GM12878 (cell line): ENCODE results near the gene ADCY9. TPM values are rescaled to one million over a fixed set of nuclear protein-coding genes. Genes with fewer than 3 reads are reported as not detected.

Source experiments
- ATAC-seq: fragments of 200-7000 bp; cut with Tn5 transposase; 3 replicates; pipeline ENCODE4 v1.9.1; 2020; ENCODE audit warnings: mild to moderate bottlenecking, moderate library complexity
- BruUV-seq: library from RNA; stranded (reverse); fragments of 400-500 nt; replicated peaks from 2 replicates; lab custom pipeline; 2021; lab: Mats Ljungman, UMichigan
- CTCF ChIA-PET: fragments of 300-600 bp; sonication (Branson Sonifier 250); formaldehyde crosslinking; extraction: SDS; loops from one replicate; lab custom pipeline; 2021; ENCODE audit warnings: inconsistent platforms; lab: Yijun Ruan, JAX
- POLR2A ChIA-PET: fragments of 350-600 bp; formaldehyde crosslinking; extraction: SDS; loops from one replicate; lab custom pipeline; 2021; ENCODE audit warnings: inconsistent platforms; lab: Charles Lee
- RAD21 ChIA-PET: fragments of 300-600 bp; sonication (Branson Sonifier 250); formaldehyde crosslinking; loops from one replicate; lab custom pipeline; 2023; ENCODE audit warnings: antibody characterized with exemption; ENCODE audit not compliant: unreplicated experiment; lab: Charles Lee
- SMC1A ChIA-PET: fragments of 300-600 bp; sonication (Branson Sonifier 250); formaldehyde crosslinking; loops from one replicate; lab custom pipeline; 2023; ENCODE audit not compliant: unreplicated experiment, uncharacterized antibody; lab: Charles Lee
- DNase-seq: peaks from one replicate; pipeline ENCODE4 v3.0.0-alpha.2; 2011; ENCODE audit warnings: low read depth, low spot score
- FAIRE-seq: peaks from 3 replicates; lab custom pipeline; 2011; peaks lifted over from hg19 to GRCh38; lab: Jason Lieb, UNC
- H2AFZ ChIP-seq: 2 replicates; pipeline ENCODE4 v1.6.0; 2011; ENCODE audit warnings: low read depth, low read length, control low read depth; ENCODE audit not compliant: control insufficient read depth
- H3K27ac ChIP-seq: 2 replicates; pipeline ENCODE4 v1.5.1; 2011; ENCODE audit warnings: control low read depth; ENCODE audit not compliant: control insufficient read depth, insufficient read depth
- H3K27me3 ChIP-seq, 2 experiments: replicated peaks in 1 of 2; 2 replicates each; pipeline versions ENCODE4 v1.6.0 to v1.6.1; 2011; ENCODE audit warnings: low read length in 1 of 2; ENCODE audit not compliant: control insufficient read depth in 2 of 2, insufficient read depth in 2 of 2
- H3K36me3 ChIP-seq, 2 experiments: 2 replicates each; pipeline ENCODE4 v1.5.1; 2011; ENCODE audit warnings: low read length in 1 of 2; ENCODE audit not compliant: control insufficient read depth in 2 of 2, insufficient read depth in 2 of 2
- H3K4me1 ChIP-seq: 2 replicates; pipeline ENCODE4 v1.6.1; 2011; ENCODE audit warnings: mild to moderate bottlenecking, low read length, moderate library complexity, mixed read lengths; ENCODE audit not compliant: control insufficient read depth, insufficient read depth
- H3K4me2 ChIP-seq: 2 replicates; pipeline ENCODE4 v1.6.0; 2011; ENCODE audit warnings: control low read depth; ENCODE audit not compliant: control insufficient read depth, insufficient read depth
- H3K4me3 ChIP-seq: fragments of 200-600 bp; sonication (generic); 2 replicates; pipeline ENCODE4 v1.5.1; 2016
- H3K79me2 ChIP-seq: 2 replicates; pipeline ENCODE4 v1.6.0; 2011; ENCODE audit warnings: low read length; ENCODE audit not compliant: control insufficient read depth, insufficient read depth
- H3K9ac ChIP-seq: 2 replicates; pipeline ENCODE4 v1.8.0; 2011; ENCODE audit warnings: low read length, control low read depth, mixed read lengths; ENCODE audit not compliant: control insufficient read depth, insufficient read depth
- H3K9me3 ChIP-seq: replicated peaks from 3 replicates; pipeline ENCODE4 v1.5.1; 2011; ENCODE audit warnings: mild to moderate bottlenecking, low read length; ENCODE audit not compliant: control insufficient read depth, insufficient read depth
- H4K20me1 ChIP-seq: 2 replicates; pipeline ENCODE4 v1.6.0; 2011; ENCODE audit not compliant: control insufficient read depth, insufficient read depth
- EP300 ChIP-seq, 2 experiments: fragments of 150-350 bp in 1 of 2; IDR thresholded peaks; 2 replicates each; pipeline ENCODE4 v1.6.1; 2011 to 2012; ENCODE audit warnings: low read depth in 2 of 2, low read length in 2 of 2, borderline replicate concordance in 1 of 2, improper control_type of control experiment in 1 of 2, inconsistent platforms in 1 of 2; ENCODE audit not compliant: control insufficient read depth in 1 of 2
- IKZF1 ChIP-seq: fragments of 450-650 bp; conservative IDR thresholded peaks from 2 replicates; pipeline ENCODE4 v1.6.1; 2017; ENCODE audit warnings: antibody characterized with exemption, mild to moderate bottlenecking
- MEF2B ChIP-seq: fragments of 450-650 bp; IDR thresholded peaks from 2 replicates; pipeline ENCODE4 v1.6.1; 2018; ENCODE audit warnings: mild to moderate bottlenecking, moderate library complexity; ENCODE audit not compliant: partially characterized antibody, poor library complexity, severe bottlenecking
- SP1 ChIP-seq: IDR thresholded peaks from one replicate; pipeline ENCODE4 v1.6.1; 2011; ENCODE audit warnings: low read depth, low read length
- ZZZ3 ChIP-seq: IDR thresholded peaks from 2 replicates; pipeline ENCODE4 v1.6.1; 2011; ENCODE audit warnings: low read depth; ENCODE audit not compliant: control insufficient read depth, insufficient read length
- WGBS: methylation state at CpG from one replicate; pipeline ENCODE4 v1.1.6; 2016; ENCODE audit warnings: low lambda C conversion rate; ENCODE audit not compliant: insufficient replicate concordance, insufficient coverage; ENCODE audit errors: missing lambda C conversion rate; 5-methylcytosine and 5-hydroxymethylcytosine counted together
- in situ Hi-C: fragments of 300-500 bp; cut with MboI; formaldehyde crosslinking; loops from 9 replicates; pipeline ENCODE4 v1.14.3; 2018; ENCODE audit warnings: mixed read lengths
- intact Hi-C: fragments of 100-400 bp; cut with micrococcal nuclease; formaldehyde crosslinking; loops from one replicate; pipeline ENCODE4 v1.14.2; 2022; ENCODE audit not compliant: unreplicated experiment
- polyA plus RNA-seq, 11 experiments: library from polyadenylated mRNA; depleted of rRNA in 4 of 11; unstranded in 6 of 11; stranded (reverse) in 5 of 11; fragments of >200 nt; fragmentation: Nextera tagmentation in 4 of 11; fragmentation: Illumina TruSeq in 1 of 11; extraction: Ambion mirVana in 4 of 11; extraction: Trizol in 1 of 11; gene quantifications; 1 replicate in 1 of 11; 2 replicates in 10 of 11; pipeline versions ENCODE4 v1.2.1 to v1.2.3, GENCODE V29; 2011 to 2016; ENCODE audit warnings: inconsistent platforms in 2 of 11, missing spikeins in 2 of 11, low read depth in 1 of 11
- total RNA-seq, 4 experiments: library from RNA; depleted of rRNA in 3 of 4; stranded (reverse); fragments of >200 nt in 3 of 4; fragmentation: Illumina TruSeq in 1 of 4; extraction: Trizol in 1 of 4; gene quantifications; 2 replicates each; pipeline versions ENCODE4 v1.2.1 to v1.2.3, GENCODE V29; 2013 to 2021
- TF ChIP-seq, protein P1 (sequence below): IDR thresholded peaks from 2 replicates; pipeline ENCODE4 v1.6.1; 2012; ENCODE audit warnings: low read length, inconsistent platforms
- TF ChIP-seq, protein P2 (sequence below): fragments of 450-650 bp; IDR thresholded peaks from 2 replicates; pipeline ENCODE4 v1.6.1; 2016; ENCODE audit warnings: mild to moderate bottlenecking

ADCY9 gene
- total and polyA plus RNA-seq, 10 of the 15 experiments (the other 5 are each of a cell fraction or from before 2014, with no cell fraction given): 0.09 to 0.41 (median 0.15) TPM; not detected in 3

DNA sequence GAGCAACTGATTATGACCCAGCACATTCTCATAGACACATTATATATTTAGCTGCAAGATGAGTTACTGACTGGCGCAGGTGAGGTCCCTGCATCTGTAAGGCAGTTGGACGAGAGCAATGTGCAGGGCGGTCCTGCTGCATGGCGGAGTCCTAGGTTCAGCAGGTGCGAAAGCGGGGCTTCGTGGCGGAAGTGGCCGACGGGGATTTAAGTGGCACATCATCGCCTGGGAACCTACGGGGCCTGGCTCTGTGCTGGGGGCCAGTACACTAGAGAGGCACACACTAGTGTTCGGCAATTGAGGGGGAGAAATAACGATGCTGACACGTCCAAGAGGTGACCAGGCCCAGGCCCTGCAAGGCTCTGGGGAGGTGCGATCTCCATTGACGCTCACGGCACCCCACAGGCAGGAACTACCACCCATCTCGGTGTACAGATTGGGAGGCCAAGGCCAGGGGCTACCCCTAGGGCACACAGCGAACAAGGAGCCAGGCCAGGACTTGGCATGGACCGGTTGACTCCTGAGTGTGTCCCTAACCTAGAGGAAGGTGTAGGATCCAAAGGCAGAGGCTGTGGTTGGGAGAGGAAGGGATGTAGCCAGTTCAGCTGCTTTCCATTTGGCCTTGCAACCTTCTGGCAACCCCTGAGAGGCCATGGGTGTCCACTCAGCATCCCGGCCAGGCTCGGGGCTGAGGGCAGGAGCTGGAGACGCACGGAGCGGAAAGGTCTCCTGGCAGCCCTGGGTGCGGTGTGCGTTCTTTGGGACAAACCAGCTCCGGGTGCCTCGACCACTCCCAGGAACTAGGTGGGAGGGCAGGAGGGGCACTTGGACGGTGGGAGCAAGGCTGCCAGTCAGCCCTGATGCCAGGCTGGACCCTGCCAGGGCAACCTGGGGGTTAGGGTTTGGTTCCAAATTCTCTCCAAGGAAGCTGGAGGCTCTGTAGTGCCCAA is 131.9 kb downstream of the ADCY9 start:
- Histone ChIP-seq H3K27ac (no peak overlapping the region), H3K9ac (no peak overlapping the region), H4K20me1 (no peaks in the 10 kb centered on the region), H2AFZ (no peak overlapping the region), H3K4me3 (no peak overlapping the region), H3K9me3 (no peaks in the 10 kb centered on the region), H3K4me2 (no peak overlapping the region), H3K27me3 (no peaks in the 10 kb centered on the region), H3K36me3 (no peaks in the 10 kb centered on the region), H3K79me2 (no peaks in the 10 kb centered on the region), H3K4me1 (no peaks in the 10 kb centered on the region)
- RAD21 ChIA-PET: interaction anchor here (0.7 to 2.8 kb wide), 2 partner anchors 65 to 269 kb away, joined by 6 to 18 read pairs; no protein-coding TSS in a partner anchor
- CTCF ChIA-PET: interaction anchor here (2.8 kb wide), 1 partner anchor 270 kb away, joined by 15 read pairs; no protein-coding TSS in a partner anchor
- no TSS peak for BruUV-seq
- intact Hi-C loops (no loop called here), in situ Hi-C loops (no loop called here)
- SMC1A ChIA-PET: no interaction called here
- DNase-seq (no peak), FAIRE-seq (no peak), ATAC-seq (no peak)
- WGBS: 72% methylated on average over 31 of the region's 31 CpGs
- POLR2A ChIA-PET: no interaction called here
- TF ChIP-seq, protein P1, sequence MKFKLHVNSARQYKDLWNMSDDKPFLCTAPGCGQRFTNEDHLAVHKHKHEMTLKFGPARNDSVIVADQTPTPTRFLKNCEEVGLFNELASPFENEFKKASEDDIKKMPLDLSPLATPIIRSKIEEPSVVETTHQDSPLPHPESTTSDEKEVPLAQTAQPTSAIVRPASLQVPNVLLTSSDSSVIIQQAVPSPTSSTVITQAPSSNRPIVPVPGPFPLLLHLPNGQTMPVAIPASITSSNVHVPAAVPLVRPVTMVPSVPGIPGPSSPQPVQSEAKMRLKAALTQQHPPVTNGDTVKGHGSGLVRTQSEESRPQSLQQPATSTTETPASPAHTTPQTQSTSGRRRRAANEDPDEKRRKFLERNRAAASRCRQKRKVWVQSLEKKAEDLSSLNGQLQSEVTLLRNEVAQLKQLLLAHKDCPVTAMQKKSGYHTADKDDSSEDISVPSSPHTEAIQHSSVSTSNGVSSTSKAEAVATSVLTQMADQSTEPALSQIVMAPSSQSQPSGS: no peak
- no peak for TF ChIP-seq SP1
- no peak for TF ChIP-seq ZZZ3
- no peak for TF ChIP-seq MEF2B
- no peak for TF ChIP-seq EP300 (IDR thresholded peaks at IDR 0.05; ENCODE audit: borderline replicate concordance in 1 of 2, control insufficient read depth in 1 of 2, low read depth in 2 of 2, low read length in 2 of 2)
- no peak for TF ChIP-seq IKZF1
- TF ChIP-seq, protein P2, sequence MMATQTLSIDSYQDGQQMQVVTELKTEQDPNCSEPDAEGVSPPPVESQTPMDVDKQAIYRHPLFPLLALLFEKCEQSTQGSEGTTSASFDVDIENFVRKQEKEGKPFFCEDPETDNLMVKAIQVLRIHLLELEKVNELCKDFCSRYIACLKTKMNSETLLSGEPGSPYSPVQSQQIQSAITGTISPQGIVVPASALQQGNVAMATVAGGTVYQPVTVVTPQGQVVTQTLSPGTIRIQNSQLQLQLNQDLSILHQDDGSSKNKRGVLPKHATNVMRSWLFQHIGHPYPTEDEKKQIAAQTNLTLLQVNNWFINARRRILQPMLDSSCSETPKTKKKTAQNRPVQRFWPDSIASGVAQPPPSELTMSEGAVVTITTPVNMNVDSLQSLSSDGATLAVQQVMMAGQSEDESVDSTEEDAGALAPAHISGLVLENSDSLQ: no peak
